ENCODE results near the gene FOXP1.

FOXP1 gene

GRCh38 chr3:71380096-71380495, 203.4 kb downstream of the FOXP1 start:
- no peak for DNase-seq
- Histone ChIP-seq H3K4me3 (ENCODE audit: low read depth, low read length) (no peak overlapping the region), H3K9me3 (ENCODE audit: severe bottlenecking) (no peaks in the 10 kb centered on the region), H3K36me3 (no peaks in the 10 kb centered on the region), H3K27ac (no peak overlapping the region), H3K27me3 (ENCODE audit: insufficient read depth, low read depth, severe bottlenecking) (no peaks in the 10 kb centered on the region)
- TF ChIP-seq CTCF (IDR thresholded peaks at IDR 0.05; ENCODE audit: low read depth, low read length), result 0 out of 2 replicates have a peak, but pooled peaks have one; percentile 16

GRCh38 chr3:71378509-71378908, 205.0 kb downstream of the FOXP1 start:
- Histone ChIP-seq H3K27me3 (ENCODE audit: insufficient read depth, low read depth, severe bottlenecking) (no peaks in the 10 kb centered on the region), H3K36me3 (no peaks in the 10 kb centered on the region), H3K27ac (no peak overlapping the region), H3K9me3 (ENCODE audit: severe bottlenecking) (no peaks in the 10 kb centered on the region), H3K4me3 (ENCODE audit: low read depth, low read length) (no peak overlapping the region)
- no peak for DNase-seq
- TF ChIP-seq CTCF (IDR thresholded peaks at IDR 0.05; ENCODE audit: low read depth, low read length), result no peak

- no peaks in the 10 kb centered on the region for H3K27me3 ChIP-seq (ENCODE audit: insufficient read depth, low read depth, severe bottlenecking)
- TF ChIP-seq CTCF (IDR thresholded peaks at IDR 0.05; ENCODE audit: low read depth, low read length), result no peak
These were observed 206.6 kb downstream of the FOXP1 start for GRCh38 chr3:71376911-71377310.

GRCh38 chr3:71376503-71376902, 207.0 kb downstream of the FOXP1 start:
- Histone ChIP-seq H3K4me3 (ENCODE audit: low read depth, low read length) (no peak overlapping the region), H3K36me3 (no peaks in the 10 kb centered on the region), H3K27me3 (ENCODE audit: insufficient read depth, low read depth, severe bottlenecking) (no peaks in the 10 kb centered on the region), H3K9me3 (ENCODE audit: severe bottlenecking) (no peaks in the 10 kb centered on the region), H3K27ac (no peak overlapping the region)
- no peak for DNase-seq
- no peak for TF ChIP-seq CTCF (IDR thresholded peaks at IDR 0.05; ENCODE audit: low read depth, low read length)

More at GRCh38 chr3:71376911-71377310, 206.6 kb downstream of the FOXP1 start:
- H3K36me3 ChIP-seq, result no peaks in the 10 kb centered on the region
- H3K9me3 ChIP-seq (ENCODE audit: severe bottlenecking), result no peaks in the 10 kb centered on the region
- no peak for DNase-seq
- H3K27ac ChIP-seq, result no peak overlapping the region
- no peak overlapping the region for H3K4me3 ChIP-seq (ENCODE audit: low read depth, low read length)

GRCh38 chr3:71374582-71374981, 208.9 kb downstream of the FOXP1 start:
- TF ChIP-seq CTCF (IDR thresholded peaks at IDR 0.05; ENCODE audit: low read depth, low read length), result no peak
- Histone ChIP-seq H3K27me3 (ENCODE audit: insufficient read depth, low read depth, severe bottlenecking) (no peaks in the 10 kb centered on the region), H3K27ac (no peak overlapping the region), H3K9me3 (ENCODE audit: severe bottlenecking) (no peaks in the 10 kb centered on the region), H3K36me3 (no peaks in the 10 kb centered on the region), H3K4me3 (ENCODE audit: low read depth, low read length) (no peak overlapping the region)
- DNase-seq, result no peak

GRCh38 chr3:71372911-71373637, 210.5 kb downstream of the FOXP1 start:
- TF ChIP-seq CTCF (IDR thresholded peaks at IDR 0.05; ENCODE audit: low read depth, low read length), result no peak
- Histone ChIP-seq H3K9me3 (ENCODE audit: severe bottlenecking) (no peaks in the 10 kb centered on the region), H3K27me3 (ENCODE audit: insufficient read depth, low read depth, severe bottlenecking) (no peaks in the 10 kb centered on the region), H3K27ac (no peak overlapping the region), H3K4me3 (ENCODE audit: low read depth, low read length) (no peak overlapping the region), H3K36me3 (no peaks in the 10 kb centered on the region)
- no peak for DNase-seq

All from WERI-Rb-1 (cell line).